Fibroblast of skin of scalp (primary cell): ENCODE data around the gene SERTAD1.

Experiments used
- DNase-seq: peaks from one replicate; pipeline ENCODE4 v3.0.0-alpha.2; 2013

SERTAD1 gene

GRCh38 chr19:40376286-40376862 is 49.4 kb downstream of the SERTAD1 start:
- no peak for DNase-seq

GRCh38 chr19:40374084-40374483 is 51.7 kb downstream of the SERTAD1 start:
- DNase-seq = no peak

- no peak for DNase-seq
Measured at GRCh38 chr19:40371802-40372122, 54.0 kb downstream of the SERTAD1 start.
